GM12801 (cell line): Measurements from ENCODE around the gene TBC1D24.

Experiments used
- CTCF ChIP-seq: IDR thresholded peaks from one replicate; pipeline ENCODE4 v1.5.1; 2011; ENCODE audit warnings: control low read depth; ENCODE audit not compliant: insufficient read length; ENCODE audit errors: extremely low read depth

The TBC1D24 gene

DNA sequence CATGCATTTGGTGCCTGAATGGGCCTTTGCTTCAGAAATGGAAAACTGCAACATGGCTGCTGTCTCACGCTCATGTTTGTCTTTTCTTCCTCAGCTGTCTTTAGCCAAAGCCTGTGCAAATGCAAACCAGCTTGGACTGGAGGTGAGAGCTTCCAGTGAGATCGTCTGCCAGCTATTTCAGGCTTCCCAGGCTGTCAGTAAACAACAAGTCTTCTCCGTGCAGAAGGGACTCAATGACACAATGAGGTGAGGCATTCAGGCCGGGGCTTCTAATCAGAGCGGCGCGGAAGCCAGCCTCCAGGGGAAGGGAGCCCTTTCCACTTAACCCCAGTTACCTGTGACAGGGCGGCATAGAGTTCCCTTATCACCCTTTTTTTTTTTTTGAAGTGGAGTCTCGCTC, 31.4 kb upstream of the TBC1D24 start:
- no peak for TF ChIP-seq CTCF

- TF ChIP-seq CTCF: no peak
Observed at GRCh38 chr16:2447920-2448583, 26.9 kb upstream of the TBC1D24 start.

GRCh38 chr16:2449118-2449517, 25.8 kb upstream of the TBC1D24 start:
- TF ChIP-seq CTCF: no peak

DNA sequence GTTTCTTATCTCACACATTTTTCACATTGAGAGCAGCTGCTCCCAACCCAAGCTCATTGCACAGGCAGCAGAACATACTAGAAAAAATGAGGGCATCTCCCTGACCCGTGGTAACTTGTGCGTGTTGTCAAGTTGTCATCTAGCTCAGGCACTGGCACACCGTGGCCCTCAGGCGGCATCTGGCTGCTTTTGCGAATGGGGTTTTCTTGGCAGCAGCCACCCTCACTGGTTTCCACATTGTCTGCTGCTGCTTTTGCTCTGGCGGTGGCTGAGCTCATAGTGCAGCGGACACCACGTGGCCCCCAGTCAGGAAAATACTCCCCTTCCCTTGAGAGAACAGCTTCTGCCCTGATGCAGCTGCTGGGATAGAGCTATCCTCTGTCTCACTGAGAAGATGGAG, 24.4 kb upstream of the TBC1D24 start:
- TF ChIP-seq CTCF: no peak

- no peak for TF ChIP-seq CTCF
Observed at GRCh38 chr16:2450975-2451381, 23.9 kb upstream of the TBC1D24 start.

GRCh38 chr16:2451851-2452320, 23.0 kb upstream of the TBC1D24 start:
- TF ChIP-seq CTCF: no peak

GRCh38 chr16:2452650-2453049, 22.3 kb upstream of the TBC1D24 start:
- no peak for TF ChIP-seq CTCF
